GM18502 (cell line): ENCODE data around the gene XRN1.
"Not testable (repeated sequence)": the region's sequence is repeated elsewhere in the genome, so short reads cannot be mapped to it uniquely, and the experiment has no call there.

Source experiments
- ATAC-seq: cut with Tn5 transposase; IDR thresholded peaks from one replicate; pipeline ENCODE4 v1.9.1; 2021; ENCODE audit warnings: mild to moderate bottlenecking; ENCODE audit not compliant: unreplicated experiment, poor library complexity

Gene XRN1

GRCh38 chr3:142348460-142348859 is 99.4 kb downstream of the XRN1 start:
- ATAC-seq: no peak

GRCh38 chr3:142337994-142338393 is 109.8 kb downstream of the XRN1 start:
- ATAC-seq: no peak

- ATAC-seq: no peak
These were observed 115.4 kb downstream of the XRN1 start for GRCh38 chr3:142332390-142332789.

GRCh38 chr3:142324275-142324953 is 123.4 kb downstream of the XRN1 start:
- ATAC-seq: not testable (repeated sequence)

GRCh38 chr3:142319912-142320311 is 127.9 kb downstream of the XRN1 start:
- ATAC-seq: no peak

GRCh38 chr3:142319094-142319493 is 128.7 kb downstream of the XRN1 start:
- no peak for ATAC-seq

- no peak for ATAC-seq
These were observed 129.5 kb downstream of the XRN1 start for GRCh38 chr3:142318331-142318730.

- ATAC-seq: not testable (repeated sequence)
These were observed 131.9 kb downstream of the XRN1 start for GRCh38 chr3:142315978-142316388.

- no peak for ATAC-seq
These were observed 132.8 kb downstream of the XRN1 start for GRCh38 chr3:142315083-142315482.

GRCh38 chr3:142310439-142310838 is 137.4 kb downstream of the XRN1 start:
- no peak for ATAC-seq

GRCh38 chr3:142302847-142303246 is 145.0 kb downstream of the XRN1 start:
- ATAC-seq: not testable (repeated sequence)

- ATAC-seq: no peak
These were observed 149.2 kb downstream of the XRN1 start for GRCh38 chr3:142298626-142299025.

GRCh38 chr3:142296507-142296906 is 151.3 kb downstream of the XRN1 start:
- ATAC-seq: no peak

- ATAC-seq: no peak
These were observed 159.8 kb downstream of the XRN1 start for GRCh38 chr3:142287866-142288638.

GRCh38 chr3:142285083-142285517 is 162.7 kb downstream of the XRN1 start:
- no peak for ATAC-seq

- ATAC-seq: no peak
These were observed 165.3 kb downstream of the XRN1 start for GRCh38 chr3:142282503-142282902.

- no peak for ATAC-seq
These were observed 166.4 kb downstream of the XRN1 start for GRCh38 chr3:142281474-142281873.

- ATAC-seq: peak; percentile 74
These were observed 167.8 kb downstream of the XRN1 start for GRCh38 chr3:142279965-142280590.

GRCh38 chr3:142278451-142278850 is 169.4 kb downstream of the XRN1 start:
- no peak for ATAC-seq

GRCh38 chr3:142276781-142277180 is 171.1 kb downstream of the XRN1 start:
- ATAC-seq: no peak

- ATAC-seq: no peak
These were observed 172.0 kb downstream of the XRN1 start for GRCh38 chr3:142275856-142276255.
